ENCODE results near the gene C16orf96.
"Not testable (repeated sequence)": the region's sequence is repeated elsewhere in the genome, so short reads cannot be mapped to it uniquely, and the experiment has no call there.

Gene C16orf96

GRCh38 chr16:4566144-4566543, 10.0 kb downstream of the C16orf96 start:
- DNase-seq (ENCODE audit: extremely low spot score): no peak
- CTCF ChIA-PET: interaction anchor here (1.6 to 2.5 kb wide), 2 partner anchors 20 to 59 kb away, joined by 3 to 6 read pairs; no protein-coding TSS in a partner anchor

DNA sequence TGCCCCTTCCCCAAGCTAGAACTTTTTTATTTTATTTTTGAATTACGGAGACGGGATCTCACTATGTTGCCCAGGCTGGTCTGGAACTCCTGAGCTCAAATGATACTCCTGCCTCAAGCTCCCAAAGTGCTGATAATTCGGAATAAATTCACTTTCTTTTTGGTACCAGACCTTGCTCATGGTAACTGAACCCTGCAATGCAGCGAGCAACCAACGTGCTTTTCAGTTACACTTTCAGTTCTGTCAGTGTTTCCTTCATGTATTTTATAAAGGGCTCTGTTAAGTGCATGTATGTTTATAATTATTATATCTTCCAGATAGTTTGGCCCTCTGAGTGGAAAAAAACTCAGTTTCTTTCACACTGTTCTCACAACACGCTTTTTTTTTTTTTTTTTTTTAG, 13.9 kb downstream of the C16orf96 start:
- ChIA-PET POLR2A (no interaction called here), CTCF (interaction anchor here (1.0 to 2.8 kb wide), 3 partner anchors 10 to 65 kb away, joined by 3 to 8 read pairs (median 5); no protein-coding TSS in a partner anchor)
- TF ChIP-seq CTCF (IDR thresholded peaks at IDR 0.05; ENCODE audit: control extremely low read depth, extremely low read depth, low read depth, missing control alignments): no peak
- no peak for DNase-seq (ENCODE audit: extremely low spot score)

More at GRCh38 chr16:4566144-4566543, 10.0 kb downstream of the C16orf96 start:
- POLR2A ChIA-PET: no interaction called here
- no peak for TF ChIP-seq CTCF (IDR thresholded peaks at IDR 0.05; ENCODE audit: control extremely low read depth, extremely low read depth, low read depth, missing control alignments)

GRCh38 chr16:4570688-4571321, 14.7 kb downstream of the C16orf96 start:
- TF ChIP-seq CTCF (IDR thresholded peaks at IDR 0.05; ENCODE audit: control extremely low read depth, extremely low read depth, low read depth, missing control alignments): no peak
- POLR2A ChIA-PET: no interaction called here

DNA sequence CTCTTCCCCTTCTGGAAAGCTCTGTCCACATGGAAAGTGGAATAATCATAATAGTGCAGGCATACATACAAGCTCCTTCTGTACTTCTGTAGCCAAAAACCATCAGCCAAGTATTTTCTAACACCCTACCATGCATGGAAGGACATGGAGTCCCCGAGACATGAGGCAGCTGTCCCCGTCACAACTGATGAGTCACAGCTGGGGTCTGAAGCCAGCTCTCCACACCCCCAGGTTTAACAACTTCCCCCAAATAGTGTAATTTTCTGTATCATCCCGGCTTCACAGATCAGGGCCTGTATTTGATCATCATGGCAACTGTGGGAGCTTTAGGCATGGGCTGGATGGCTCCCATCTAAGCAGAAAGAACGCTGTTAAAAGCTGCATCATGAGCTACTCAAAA, 16.6 kb downstream of the C16orf96 start:
- TF ChIP-seq CTCF (IDR thresholded peaks at IDR 0.05; ENCODE audit: control extremely low read depth, extremely low read depth, low read depth, missing control alignments): no peak
- peak; percentile 12 for DNase-seq (ENCODE audit: extremely low spot score)
- CTCF ChIA-PET: interaction anchor here (0.7 to 1.8 kb wide), 4 partner anchors 13 to 27 kb away, joined by 3 to 13 read pairs (median 4); partner anchors contain the start of gene C16orf96
- POLR2A ChIA-PET: no interaction called here

More at GRCh38 chr16:4570688-4571321, 14.7 kb downstream of the C16orf96 start:
- CTCF ChIA-PET: interaction anchor here (1.6 to 2.8 kb wide), 2 partner anchors 64 to 65 kb away, joined by 5 to 8 read pairs; no protein-coding TSS in a partner anchor
- no peak for DNase-seq (ENCODE audit: extremely low spot score)

- CTCF ChIA-PET: interaction anchor here (0.7 to 2.0 kb wide), 4 partner anchors 11 to 95 kb away, joined by 3 to 13 read pairs (median 7); no protein-coding TSS in a partner anchor
- DNase-seq (ENCODE audit: extremely low spot score); POLR2A ChIA-PET: not testable (repeated sequence)
These were observed 17.8 kb downstream of the C16orf96 start for GRCh38 chr16:4573926-4574325.

GRCh38 chr16:4574919-4575705, 19.0 kb downstream of the C16orf96 start:
- ChIA-PET CTCF (interaction anchor here (1.7 to 2.0 kb wide), 2 partner anchors 10 to 26 kb away, joined by 4 to 10 read pairs; no protein-coding TSS in a partner anchor), POLR2A (no interaction called here)
- peak; percentile 13 for DNase-seq (ENCODE audit: extremely low spot score)
- no peak for TF ChIP-seq CTCF (IDR thresholded peaks at IDR 0.05; ENCODE audit: control extremely low read depth, extremely low read depth, low read depth, missing control alignments)

Measured in GM10248 (cell line).